HFFc6 (cell line): Measurements from ENCODE around the gene SPAG9. TPM values are rescaled to one million over a fixed set of nuclear protein-coding genes. Genes with fewer than 3 reads are reported as not detected.
"Not testable (repeated sequence)": the region's sequence is repeated elsewhere in the genome, so short reads cannot be mapped to it uniquely, and the experiment has no call there.

Experiments
- DNase-seq: peaks from one replicate; pipeline ENCODE4 v3.0.0-alpha.2; 2018
- H3K27ac Mint-ChIP-seq: 2 replicates; pipeline ENCODE4 v1.8.0; 2020; ENCODE audit warnings: mild to moderate bottlenecking, mixed read lengths
- H3K27me3 Mint-ChIP-seq: 2 replicates; pipeline ENCODE4 v1.8.0; 2021; ENCODE audit warnings: mild to moderate bottlenecking, moderate library complexity, mixed read lengths; ENCODE audit not compliant: insufficient read depth
- H3K36me3 Mint-ChIP-seq: 2 replicates; pipeline ENCODE4 v1.8.0; 2021; ENCODE audit warnings: low read depth, mixed read lengths
- H3K4me1 Mint-ChIP-seq: 2 replicates; pipeline ENCODE4 v1.8.0; 2020; ENCODE audit warnings: low read depth, mixed read lengths
- H3K4me3 Mint-ChIP-seq: 2 replicates; pipeline ENCODE4 v1.8.0; 2020; ENCODE audit warnings: mild to moderate bottlenecking, moderate library complexity, mixed read lengths
- H3K9me3 Mint-ChIP-seq: 2 replicates; pipeline ENCODE4 v1.8.0; 2020; ENCODE audit warnings: mild to moderate bottlenecking, mixed read lengths
- total RNA-seq, 6 experiments: library from RNA; stranded (reverse); fragmentation: NEBNext Ultra II Directional; extraction: Animal tissue kit (Norgen Biotek cat#: 25700); gene quantifications; 2 replicates in 1 of 6; 3 replicates in 5 of 6; pipeline ENCODE4 v1.2.3, GENCODE V29; 2021
- TF ChIP-seq, protein P1 (sequence below): fragments of 200-600 bp; sonication (generic); IDR thresholded peaks from 2 replicates; pipeline ENCODE4 v1.5.0; 2021; ENCODE audit warnings: antibody characterized with exemption, mild to moderate bottlenecking

SPAG9 gene
- total RNA-seq, 6 experiments from 2014 or later: 54.3 to 78.1 (median 61.3) TPM

DNA sequence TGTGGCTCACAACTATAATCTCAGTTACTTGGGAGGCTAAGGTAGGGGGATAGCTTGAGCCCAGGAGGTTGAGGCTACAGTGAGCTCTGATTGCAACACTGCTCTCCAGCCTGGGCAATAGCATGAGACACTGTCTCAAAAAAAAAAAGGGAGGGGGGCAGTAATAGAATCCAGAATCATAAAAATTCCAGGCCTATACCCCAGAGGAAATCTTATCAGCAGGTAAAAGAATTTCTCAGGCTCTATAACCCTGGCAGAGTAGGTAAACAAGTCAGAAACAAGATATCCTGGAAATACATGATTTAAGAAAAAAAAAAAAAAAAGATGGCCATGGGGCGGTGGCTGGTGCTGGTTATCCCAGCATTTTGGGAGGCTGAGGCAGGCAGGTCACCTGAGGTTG, 12.9 kb downstream of the SPAG9 start:
- Mint-ChIP-seq H3K27me3 (no peaks in the 10 kb centered on the region; the same call in 1 of the 2 replicates), H3K4me1 (peaks cover 13% of the 10 kb centered on the region; the same call in 1 of the 2 replicates), H3K27ac (no peak overlapping the region), H3K9me3 (no peaks in the 10 kb centered on the region), H3K36me3 (no peaks in the 10 kb centered on the region), H3K4me3 (no peak overlapping the region)
- TF ChIP-seq, protein P1, sequence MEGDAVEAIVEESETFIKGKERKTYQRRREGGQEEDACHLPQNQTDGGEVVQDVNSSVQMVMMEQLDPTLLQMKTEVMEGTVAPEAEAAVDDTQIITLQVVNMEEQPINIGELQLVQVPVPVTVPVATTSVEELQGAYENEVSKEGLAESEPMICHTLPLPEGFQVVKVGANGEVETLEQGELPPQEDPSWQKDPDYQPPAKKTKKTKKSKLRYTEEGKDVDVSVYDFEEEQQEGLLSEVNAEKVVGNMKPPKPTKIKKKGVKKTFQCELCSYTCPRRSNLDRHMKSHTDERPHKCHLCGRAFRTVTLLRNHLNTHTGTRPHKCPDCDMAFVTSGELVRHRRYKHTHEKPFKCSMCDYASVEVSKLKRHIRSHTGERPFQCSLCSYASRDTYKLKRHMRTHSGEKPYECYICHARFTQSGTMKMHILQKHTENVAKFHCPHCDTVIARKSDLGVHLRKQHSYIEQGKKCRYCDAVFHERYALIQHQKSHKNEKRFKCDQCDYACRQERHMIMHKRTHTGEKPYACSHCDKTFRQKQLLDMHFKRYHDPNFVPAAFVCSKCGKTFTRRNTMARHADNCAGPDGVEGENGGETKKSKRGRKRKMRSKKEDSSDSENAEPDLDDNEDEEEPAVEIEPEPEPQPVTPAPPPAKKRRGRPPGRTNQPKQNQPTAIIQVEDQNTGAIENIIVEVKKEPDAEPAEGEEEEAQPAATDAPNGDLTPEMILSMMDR: no peak
- DNase-seq: no peak

DNA sequence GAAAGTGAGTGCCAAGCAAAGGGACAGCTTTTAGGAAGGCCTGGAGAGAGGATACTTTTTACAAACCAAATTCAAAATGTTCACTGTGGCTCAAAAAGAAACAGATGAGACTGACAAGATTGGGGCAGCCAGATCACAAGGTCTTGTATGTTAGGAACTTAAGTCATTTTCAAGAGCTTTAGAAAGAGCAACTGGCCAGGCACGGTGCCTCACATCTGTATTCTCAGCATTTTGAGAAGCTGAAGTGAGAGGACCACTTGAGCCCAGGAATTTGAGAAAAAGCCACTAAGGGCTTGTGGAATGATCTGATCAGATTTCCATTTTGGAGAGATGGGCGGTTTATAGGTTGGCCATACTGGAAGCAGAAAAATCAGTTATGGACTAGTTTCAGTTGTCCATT, 17.2 kb downstream of the SPAG9 start:
- TF ChIP-seq, protein P1: no peak
- no peaks in the 10 kb centered on the region; the same call in 1 of the 2 replicates for H3K27me3 Mint-ChIP-seq
- H3K9me3 Mint-ChIP-seq: no peaks in the 10 kb centered on the region
- no peak overlapping the region for H3K27ac Mint-ChIP-seq
- no peak overlapping the region for H3K4me3 Mint-ChIP-seq
- DNase-seq: no peak
- no peaks in the 10 kb centered on the region for H3K36me3 Mint-ChIP-seq
- H3K4me1 Mint-ChIP-seq: peaks cover 13% of the 10 kb centered on the region; the same call in 1 of the 2 replicates

DNA sequence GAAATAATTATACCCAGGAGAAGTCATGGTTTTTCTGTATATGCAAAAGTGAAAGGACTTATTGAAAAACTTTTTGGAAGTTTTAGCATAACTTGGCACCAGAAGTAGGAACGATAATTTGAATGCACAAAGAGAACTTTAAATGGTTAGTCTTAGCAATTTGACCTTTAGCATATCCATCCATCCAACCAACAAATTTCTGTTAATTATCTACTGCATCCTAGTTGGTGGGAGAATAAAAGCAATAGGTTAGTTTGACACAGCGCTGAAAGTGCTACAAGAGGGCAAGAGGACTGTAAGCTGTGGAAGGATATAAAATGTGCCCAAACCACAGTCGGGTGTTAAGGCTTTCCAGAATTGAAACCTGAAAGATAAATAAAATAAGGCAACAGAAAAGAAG, 17.6 kb downstream of the SPAG9 start:
- Mint-ChIP-seq H3K4me3 (no peak overlapping the region), H3K27me3 (no peaks in the 10 kb centered on the region; the same call in 1 of the 2 replicates), H3K36me3 (no peaks in the 10 kb centered on the region), H3K27ac (no peak overlapping the region), H3K4me1 (peaks cover 13% of the 10 kb centered on the region; the same call in 1 of the 2 replicates), H3K9me3 (no peaks in the 10 kb centered on the region)
- DNase-seq: no peak
- TF ChIP-seq, protein P1: no peak

DNA sequence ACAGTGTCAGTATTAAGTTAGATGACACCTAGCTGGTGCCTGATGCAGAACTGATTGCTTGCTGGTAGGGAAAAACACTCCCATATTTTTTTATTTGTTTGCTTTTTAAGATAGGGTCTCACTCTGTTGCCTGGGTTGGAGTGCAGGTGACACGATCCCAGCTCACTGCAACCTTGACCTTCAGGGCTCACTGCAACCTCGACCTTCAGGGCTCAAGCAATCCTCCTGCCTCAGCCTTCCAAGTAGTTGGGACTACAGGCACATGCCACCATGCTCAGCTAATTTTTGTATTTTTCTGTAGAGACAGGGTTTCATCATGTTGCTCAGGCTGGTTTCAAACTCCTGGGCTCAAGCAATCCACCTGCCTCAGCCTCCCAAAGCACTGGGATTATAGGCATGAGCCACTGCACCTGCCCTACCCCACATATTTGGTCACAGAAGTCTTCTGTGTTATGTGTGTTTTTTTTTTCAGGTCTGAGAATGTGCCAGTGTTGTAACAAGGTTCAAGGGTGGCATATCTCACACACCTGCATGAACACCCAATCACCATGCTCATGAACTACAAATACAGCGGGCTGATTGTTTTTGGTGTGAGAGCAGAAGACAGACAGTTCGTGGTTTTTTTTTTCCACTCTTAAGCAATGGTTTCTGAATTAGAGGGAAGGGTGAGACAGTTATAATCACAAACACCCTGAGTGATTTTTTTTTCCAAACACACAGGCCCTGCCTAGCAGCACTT, 22.8 kb downstream of the SPAG9 start:
- TF ChIP-seq, protein P1: no peak
- peaks cover under 1% of the 10 kb centered on the region; the same call in 1 of the 2 replicates for H3K4me1 Mint-ChIP-seq
- DNase-seq: no peak
- H3K27ac Mint-ChIP-seq: no peak overlapping the region
- no peaks in the 10 kb centered on the region; the same call in 1 of the 2 replicates for H3K27me3 Mint-ChIP-seq
- H3K36me3 Mint-ChIP-seq: no peaks in the 10 kb centered on the region; the same call in 1 of the 2 replicates
- H3K9me3 Mint-ChIP-seq: no peaks in the 10 kb centered on the region
- H3K4me3 Mint-ChIP-seq: no peak overlapping the region

DNA sequence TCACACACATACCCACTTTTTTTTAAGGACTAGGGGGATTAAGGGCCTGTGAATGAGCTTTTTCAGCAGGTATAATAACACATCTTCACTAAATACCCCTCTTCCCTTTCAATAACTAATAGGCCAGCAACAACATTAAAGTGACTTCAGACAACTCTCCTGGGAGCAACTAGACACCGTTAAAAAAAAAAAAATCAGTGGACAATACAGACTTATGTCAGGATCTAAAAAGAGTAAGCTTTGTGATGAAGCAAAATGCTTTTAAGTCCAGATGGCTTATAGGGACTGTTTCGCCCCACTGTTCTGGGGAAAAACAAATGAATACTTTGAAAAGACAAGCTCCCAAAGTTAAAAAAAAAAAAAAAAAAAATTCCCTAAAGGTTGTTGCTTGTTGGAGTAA, 29.0 kb downstream of the SPAG9 start:
- H3K4me1 Mint-ChIP-seq: peaks cover 24% of the 10 kb centered on the region
- DNase-seq: no peak
- no peaks in the 10 kb centered on the region for H3K9me3 Mint-ChIP-seq
- TF ChIP-seq, protein P1: no peak
- H3K36me3 Mint-ChIP-seq: peaks cover 11% of the 10 kb centered on the region
- H3K27me3 Mint-ChIP-seq: no peaks in the 10 kb centered on the region; the same call in 1 of the 2 replicates
- H3K27ac Mint-ChIP-seq: no peak overlapping the region
- H3K4me3 Mint-ChIP-seq: no peak overlapping the region

DNA sequence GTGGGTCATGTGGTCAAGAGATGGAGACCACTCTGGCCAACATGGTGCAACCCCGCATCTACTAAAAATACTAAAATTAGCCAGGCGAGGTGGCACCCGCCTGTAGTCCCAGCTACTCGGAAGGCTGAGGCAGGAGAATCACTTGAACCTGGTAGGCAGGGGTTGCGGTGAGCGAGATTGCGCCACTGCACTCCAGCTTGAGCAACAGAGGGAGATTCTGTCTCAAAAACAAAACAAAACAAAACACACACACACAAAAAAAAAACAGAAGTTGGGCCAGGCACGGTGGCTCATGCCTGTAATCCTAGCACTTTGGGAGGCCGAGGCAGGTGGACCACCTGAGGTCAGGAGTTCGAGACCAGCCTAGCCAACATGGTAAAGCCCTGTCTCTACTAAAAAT, 31.8 kb downstream of the SPAG9 start:
- not testable (repeated sequence) for DNase-seq, H3K9me3 Mint-ChIP-seq, H3K27me3 Mint-ChIP-seq, H3K27ac Mint-ChIP-seq, H3K4me3 Mint-ChIP-seq
- peaks cover 41% of the 10 kb centered on the region for H3K4me1 Mint-ChIP-seq
- H3K36me3 Mint-ChIP-seq: peaks cover 11% of the 10 kb centered on the region; the same call in 1 of the 2 replicates
